NCI-H2227 (cell line): ENCODE data around the gene NFATC4.
A peak's percentile ranks its signal among the peaks of the same experiment; 100 is the strongest.
"Not testable (repeated sequence)": the region's sequence is repeated elsewhere in the genome, so short reads cannot be mapped to it uniquely, and the experiment has no call there.

ENCODE experiments used
- DNase-seq: peaks from one replicate; lab custom pipeline; 2025; ENCODE audit not compliant: unreplicated experiment; lab: John Stamatoyannopoulos, UW

Gene NFATC4

GRCh38 chr14:24366721-24367513 is 1.1 kb upstream of the NFATC4 start:
- DNase-seq, result peak; percentile 94

GRCh38 chr14:24368212-24368561 is 203 bp downstream of the NFATC4 start:
- peak; percentile 51 for DNase-seq

GRCh38 chr14:24368562-24369252 is 723 bp downstream of the NFATC4 start:
- peak; percentile 87 for DNase-seq

- no peak for DNase-seq
Measured at GRCh38 chr14:24369463-24369862, 1.5 kb downstream of the NFATC4 start.

GRCh38 chr14:24369907-24370687 is 2.1 kb downstream of the NFATC4 start:
- no peak for DNase-seq

- no peak for DNase-seq
Measured at GRCh38 chr14:24370748-24371147, 2.8 kb downstream of the NFATC4 start.

GRCh38 chr14:24371605-24372004 is 3.6 kb downstream of the NFATC4 start:
- DNase-seq, result not testable (repeated sequence)

GRCh38 chr14:24372701-24373416 is 4.9 kb downstream of the NFATC4 start:
- DNase-seq, result no peak

- no peak for DNase-seq
Measured at GRCh38 chr14:24376448-24377070, 8.6 kb downstream of the NFATC4 start.

- DNase-seq, result no peak
Measured at GRCh38 chr14:24377126-24377525, 9.1 kb downstream of the NFATC4 start.

GRCh38 chr14:24377657-24378056 is 9.7 kb downstream of the NFATC4 start:
- no peak for DNase-seq

GRCh38 chr14:24378327-24378726 is 10.3 kb downstream of the NFATC4 start:
- DNase-seq, result no peak

GRCh38 chr14:24378981-24379906 is 11.3 kb downstream of the NFATC4 start:
- no peak for DNase-seq

- no peak for DNase-seq
Measured at GRCh38 chr14:24379907-24380730, 12.1 kb downstream of the NFATC4 start.

GRCh38 chr14:24381363-24382063 is 13.5 kb downstream of the NFATC4 start:
- DNase-seq, result no peak

GRCh38 chr14:24382064-24382371 is 14.0 kb downstream of the NFATC4 start:
- no peak for DNase-seq

- DNase-seq, result no peak
Measured at GRCh38 chr14:24384169-24384568, 16.2 kb downstream of the NFATC4 start.

- no peak for DNase-seq
Measured at GRCh38 chr14:24385524-24385923, 17.5 kb downstream of the NFATC4 start.
